ENCODE data around the gene FECH.

- TF ChIP-seq POLR2A (IDR thresholded peaks at IDR 0.05; ENCODE audit: low read depth, low read length): no peak
- no peak for TF ChIP-seq TAF1 (IDR thresholded peaks at IDR 0.05; ENCODE audit: low read depth, low read length)
- TF ChIP-seq POLR2AphosphoS5 (IDR thresholded peaks at IDR 0.05; ENCODE audit: low read depth, low read length): no peak
- no peak for TF ChIP-seq SPI1 (IDR thresholded peaks at IDR 0.05; ENCODE audit: low read depth, low read length)
- TF ChIP-seq PAX5 (IDR thresholded peaks at IDR 0.05; ENCODE audit: insufficient read depth, low read length, severe bottlenecking): no peak
- no peak for TF ChIP-seq POU2F2 (IDR thresholded peaks at IDR 0.05; ENCODE audit: low read depth, low read length)
These were observed 53.3 kb downstream of the FECH start for GRCh38 chr18:57533006-57533867.
